Measurements from ENCODE around the gene CERS4.

- TF ChIP-seq FOXM1 (IDR thresholded peaks at IDR 0.05; ENCODE audit: borderline replicate concordance, low read depth): no peak
- TF ChIP-seq CEBPB (IDR thresholded peaks at IDR 0.05): no peak
- TF ChIP-seq MAX (IDR thresholded peaks at IDR 0.05): no peak
- TF ChIP-seq CREB1 (IDR thresholded peaks at IDR 0.05; ENCODE audit: low read depth): no peak
- no peak for TF ChIP-seq TAF1 (IDR thresholded peaks at IDR 0.05; ENCODE audit: low read depth)
- TF ChIP-seq EP300 (IDR thresholded peaks at IDR 0.05; ENCODE audit: borderline replicate concordance): no peak
- no peak for TF ChIP-seq REST (IDR thresholded peaks at IDR 0.05; ENCODE audit: low read depth)
- TF ChIP-seq EGR1 (IDR thresholded peaks at IDR 0.05): no peak
- no peak for TF ChIP-seq NFIC (IDR thresholded peaks at IDR 0.05)
- no peak for TF ChIP-seq RAD21 (IDR thresholded peaks at IDR 0.05; ENCODE audit: low read depth)
- TF ChIP-seq YY1 (IDR thresholded peaks at IDR 0.05; ENCODE audit: low read depth): no peak
Observed at GRCh38 chr19:8192221-8192820, 16.8 kb upstream of the CERS4 start.

Measured in Ishikawa (cell line).